ENCODE measurements around the gene KIFAP3. TPM values are rescaled to one million over a fixed set of nuclear protein-coding genes. Genes with fewer than 3 reads are reported as not detected.
"Not testable (repeated sequence)": the region's sequence is repeated elsewhere in the genome, so short reads cannot be mapped to it uniquely, and the experiment has no call there.

Gene KIFAP3
- total RNA-seq, 1 donor from 2014 or later = 21.1 TPM

DNA sequence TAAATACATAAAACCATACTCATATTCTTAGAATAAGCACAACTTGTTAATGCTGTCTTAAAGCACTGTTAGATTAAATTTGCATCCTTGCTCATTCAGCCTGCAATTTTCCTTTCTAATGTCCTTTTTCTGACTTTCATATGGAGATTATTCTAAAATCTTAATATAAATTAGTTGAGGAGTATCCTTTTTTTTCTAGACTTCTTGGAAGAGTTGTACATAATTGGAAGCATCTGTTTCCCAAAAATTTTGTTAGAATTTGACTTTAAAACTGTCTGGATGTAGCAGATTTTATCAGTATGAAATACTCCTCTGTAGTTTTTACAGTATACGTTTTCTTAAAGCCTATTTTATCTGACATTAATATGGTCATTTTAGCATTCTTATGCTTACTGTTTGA lies 9.7 kb downstream of the KIFAP3 start:
- no peak for DNase-seq (ENCODE audit: extremely low read depth, low read depth, low spot score)

DNA sequence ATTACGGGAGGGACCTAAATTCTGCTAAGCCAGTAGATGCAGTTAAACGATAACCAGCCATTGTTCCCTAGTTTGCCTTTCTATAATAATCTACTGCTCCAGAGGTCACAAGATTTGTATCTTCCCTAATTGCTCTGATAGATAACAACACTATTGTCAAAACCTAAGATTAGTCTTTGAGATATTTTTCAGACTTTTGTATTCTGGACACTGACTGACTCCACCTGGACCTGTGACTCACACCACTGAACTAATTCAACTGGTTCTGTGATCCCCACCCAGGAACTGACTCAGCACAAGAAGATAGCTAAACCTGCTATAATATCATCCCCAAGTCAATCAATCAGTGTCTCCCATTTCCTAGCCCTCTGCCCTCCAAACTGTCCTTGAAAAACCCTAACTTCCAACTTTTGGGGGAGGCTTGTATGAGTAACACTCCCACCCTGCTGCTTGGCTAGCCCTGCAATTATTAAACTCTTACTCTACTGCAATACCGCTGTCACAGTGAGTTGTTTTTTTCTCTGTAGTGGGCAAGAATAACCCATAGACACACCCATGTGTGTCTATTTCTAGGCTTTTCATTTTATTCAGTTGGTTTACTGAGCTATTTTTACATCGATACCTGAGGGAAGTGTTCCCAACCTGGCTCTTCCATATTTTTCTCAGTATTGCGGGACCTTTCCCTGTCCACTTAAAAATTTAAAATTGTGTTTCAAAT lies 11.2 kb downstream of the KIFAP3 start:
- DNase-seq (ENCODE audit: extremely low read depth, low read depth, low spot score) = no peak

DNA sequence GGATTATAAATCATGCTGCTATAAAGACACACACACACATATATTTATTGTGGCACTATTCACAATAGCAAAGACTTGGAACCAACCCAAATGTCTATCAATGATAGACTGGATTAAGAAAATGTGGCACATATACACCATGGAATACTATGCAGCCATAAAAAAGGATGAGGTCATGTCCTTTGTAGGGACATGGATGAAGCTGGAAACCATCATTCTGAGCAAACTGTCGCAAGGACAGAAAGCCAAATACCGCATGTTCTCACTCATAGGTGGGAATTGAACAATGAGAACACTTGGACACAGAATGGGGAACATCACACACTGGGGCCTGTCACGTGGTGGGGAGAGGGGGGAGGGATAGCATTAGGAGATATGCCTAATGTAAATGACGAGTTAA lies 12.8 kb downstream of the KIFAP3 start:
- not testable (repeated sequence) for DNase-seq (ENCODE audit: extremely low read depth, low read depth, low spot score)

DNA sequence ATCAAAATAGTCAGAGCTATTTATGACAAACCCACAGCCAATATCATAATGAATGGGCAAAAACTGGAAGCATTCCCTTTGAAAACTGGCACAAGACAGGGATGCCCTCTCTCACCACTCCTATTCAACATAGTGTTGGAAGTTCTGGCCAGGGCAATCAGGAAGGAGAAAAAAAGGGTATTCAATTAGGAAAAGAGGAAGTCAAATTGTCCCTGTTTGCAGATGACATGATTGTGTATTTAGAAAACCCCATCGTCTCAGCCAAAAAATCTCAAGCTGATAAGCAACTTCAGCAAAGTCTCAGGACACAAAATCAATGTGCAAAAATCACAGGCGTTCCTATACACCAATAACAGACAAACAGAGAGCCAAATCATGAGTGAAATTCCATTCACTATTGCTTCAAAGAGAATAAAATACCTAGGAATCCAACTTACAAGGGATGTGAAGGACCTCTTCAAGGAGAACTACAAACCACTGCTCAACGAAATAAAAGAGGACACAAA lies 14.4 kb downstream of the KIFAP3 start:
- not testable (repeated sequence) for DNase-seq (ENCODE audit: extremely low read depth, low read depth, low spot score)

DNA sequence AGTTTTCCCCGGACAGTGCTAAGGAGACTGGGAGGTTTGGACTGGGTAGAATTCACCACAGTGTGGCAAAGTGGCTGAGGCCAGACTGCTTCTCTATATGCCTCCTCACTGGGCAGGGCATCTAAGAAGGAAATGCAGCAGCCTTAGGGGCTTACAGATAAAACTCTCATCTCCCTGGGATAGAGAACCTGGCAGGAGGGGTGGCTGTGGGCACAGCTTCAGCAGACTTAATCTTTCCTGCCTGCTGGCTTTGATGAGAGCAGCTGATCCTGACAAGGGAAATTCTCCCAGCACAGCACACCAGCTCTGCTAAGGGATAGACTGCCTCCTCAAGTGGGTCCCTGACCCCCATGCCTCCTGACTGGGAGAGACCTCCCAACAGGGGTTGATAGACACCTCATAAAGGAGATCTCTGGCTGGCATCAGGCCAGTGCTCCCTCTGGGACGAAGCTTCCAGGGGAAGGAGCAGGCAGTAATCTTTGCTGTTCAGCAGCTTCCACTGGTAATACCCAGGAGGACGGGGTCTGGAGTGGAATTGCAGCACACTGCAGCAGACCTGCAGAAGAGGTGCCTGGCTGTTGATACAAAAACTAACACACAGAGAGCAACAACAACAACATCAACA lies 25.2 kb downstream of the KIFAP3 start:
- no peak for DNase-seq (ENCODE audit: extremely low read depth, low read depth, low spot score)

DNA sequence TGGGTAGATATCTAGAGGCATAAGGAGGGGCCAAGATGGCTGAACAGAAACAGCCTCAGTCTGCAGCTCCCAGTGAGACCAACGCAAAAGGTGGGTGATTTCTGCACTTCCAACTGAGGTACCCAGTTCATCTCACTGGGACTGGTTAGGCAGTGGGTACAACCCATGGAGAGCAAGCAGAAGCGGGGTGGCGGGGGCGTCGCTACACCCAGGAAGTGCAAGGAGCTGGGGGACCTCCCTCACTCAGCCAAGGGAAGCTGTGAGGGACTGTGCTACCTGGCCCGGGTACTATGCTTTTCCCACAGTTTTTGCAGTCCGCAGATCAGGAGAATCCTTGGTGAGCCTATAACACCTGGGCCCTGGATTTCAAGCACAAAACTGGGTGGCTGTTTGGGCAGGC lies 26.0 kb downstream of the KIFAP3 start:
- no peak for DNase-seq (ENCODE audit: extremely low read depth, low read depth, low spot score)

DNA sequence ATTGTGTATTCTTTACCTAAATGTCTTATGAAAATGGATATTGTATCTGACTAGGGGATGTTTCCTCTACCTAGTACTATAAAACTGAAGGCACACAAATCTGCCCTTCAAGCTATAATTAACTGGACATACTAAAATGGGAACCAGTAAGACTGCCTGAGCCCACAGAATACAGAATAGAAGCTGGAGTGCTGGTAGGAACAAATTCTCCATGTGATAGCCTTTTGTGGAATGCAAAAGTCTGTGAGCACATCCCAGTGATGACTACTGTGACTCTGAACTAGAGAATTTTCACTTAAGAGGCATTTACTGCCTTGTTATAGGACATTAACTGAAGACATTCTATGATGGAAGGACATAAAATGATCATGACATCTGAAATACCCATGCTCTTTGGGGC lies 30.3 kb downstream of the KIFAP3 start:
- DNase-seq (ENCODE audit: extremely low read depth, low read depth, low spot score) = no peak

DNA sequence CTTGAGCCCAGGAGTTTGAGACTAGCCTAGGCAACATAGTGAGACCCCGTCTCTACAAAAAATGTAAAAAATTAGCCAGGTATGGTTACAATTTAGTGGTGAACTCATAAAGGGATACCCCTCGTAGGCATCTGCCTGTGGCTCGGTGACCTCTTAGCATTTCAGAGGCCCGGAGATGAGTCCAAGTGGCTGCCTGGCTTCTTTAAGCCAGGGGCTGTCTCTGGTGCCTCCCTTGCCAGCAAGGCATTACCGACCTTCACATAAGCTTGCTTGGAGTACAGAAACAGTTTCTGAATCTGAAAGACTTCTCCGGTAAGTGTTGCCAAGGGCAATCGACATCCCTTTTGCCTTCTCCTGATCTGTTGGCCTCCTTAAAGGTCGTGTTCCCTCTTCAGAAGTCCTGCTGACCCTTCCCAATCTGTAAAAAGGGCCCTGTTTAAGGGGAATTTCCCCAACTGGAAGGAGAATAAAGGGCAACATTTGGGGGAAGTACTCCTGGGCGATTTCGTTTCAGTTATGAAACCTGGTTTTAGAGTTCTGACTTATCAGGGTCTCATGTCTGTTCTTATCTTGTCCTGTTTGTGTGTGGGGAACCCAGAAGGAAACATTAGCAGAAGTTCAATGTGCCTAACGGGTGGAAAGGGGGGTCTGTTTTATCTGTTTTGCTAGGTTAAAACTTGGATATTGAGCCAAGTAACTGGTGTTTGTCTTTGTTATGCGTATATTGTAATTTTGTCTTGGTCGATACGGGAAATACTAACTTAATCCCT lies 32.9 kb downstream of the KIFAP3 start:
- DNase-seq (ENCODE audit: extremely low read depth, low read depth, low spot score) = no peak

- no peak for DNase-seq (ENCODE audit: extremely low read depth, low read depth, low spot score)
Measured at GRCh38 chr1:170032531-170033280, 41.8 kb downstream of the KIFAP3 start.

DNA sequence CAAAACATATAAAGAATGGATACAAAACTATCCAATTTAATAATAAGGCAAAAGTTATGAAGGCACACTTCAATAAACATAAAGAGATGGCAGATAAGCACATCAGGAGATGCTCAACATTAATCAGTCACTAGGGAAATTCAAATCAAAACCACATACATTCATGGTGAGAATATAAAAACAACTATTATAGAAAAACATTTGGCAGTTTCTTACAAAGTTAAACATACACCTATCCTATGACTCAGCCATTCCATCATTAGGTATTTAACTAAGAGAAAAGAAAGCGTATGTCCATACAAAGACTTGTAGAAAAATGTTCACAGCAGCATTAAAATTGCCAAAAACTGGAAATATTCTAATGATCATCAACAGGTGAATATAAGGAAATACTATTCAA lies 44.3 kb downstream of the KIFAP3 start:
- no peak for DNase-seq (ENCODE audit: extremely low read depth, low read depth, low spot score)

- no peak for DNase-seq (ENCODE audit: extremely low read depth, low read depth, low spot score)
Measured at GRCh38 chr1:170027760-170028159, 46.7 kb downstream of the KIFAP3 start.

- DNase-seq (ENCODE audit: extremely low read depth, low read depth, low spot score) = no peak
Measured at GRCh38 chr1:170020859-170021258, 53.6 kb downstream of the KIFAP3 start.

- no peak for DNase-seq (ENCODE audit: extremely low read depth, low read depth, low spot score)
Measured at GRCh38 chr1:170017478-170017877, 57.0 kb downstream of the KIFAP3 start.

GRCh38 chr1:170012920-170013319 lies 61.6 kb downstream of the KIFAP3 start:
- DNase-seq (ENCODE audit: extremely low read depth, low read depth, low spot score) = no peak

DNA sequence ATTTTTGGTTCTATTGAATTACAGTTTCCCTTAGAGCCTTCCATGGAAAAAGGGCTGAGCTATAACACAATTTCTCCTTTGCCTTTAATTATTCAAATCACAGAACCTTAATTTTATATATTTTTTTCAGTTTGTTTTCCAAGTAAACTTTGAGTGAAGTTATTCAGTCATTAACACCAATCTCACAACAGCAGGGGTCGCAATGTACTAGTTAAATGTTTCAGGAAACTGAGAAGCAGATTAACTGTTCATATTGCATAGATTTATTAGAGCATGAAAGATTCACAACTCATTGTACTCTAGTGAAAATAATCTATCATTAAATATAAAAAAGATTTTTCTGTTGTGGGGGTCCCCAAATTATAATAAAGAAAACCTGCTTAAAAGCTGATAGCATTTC lies 64.1 kb downstream of the KIFAP3 start:
- DNase-seq (ENCODE audit: extremely low read depth, low read depth, low spot score) = no peak

DNA sequence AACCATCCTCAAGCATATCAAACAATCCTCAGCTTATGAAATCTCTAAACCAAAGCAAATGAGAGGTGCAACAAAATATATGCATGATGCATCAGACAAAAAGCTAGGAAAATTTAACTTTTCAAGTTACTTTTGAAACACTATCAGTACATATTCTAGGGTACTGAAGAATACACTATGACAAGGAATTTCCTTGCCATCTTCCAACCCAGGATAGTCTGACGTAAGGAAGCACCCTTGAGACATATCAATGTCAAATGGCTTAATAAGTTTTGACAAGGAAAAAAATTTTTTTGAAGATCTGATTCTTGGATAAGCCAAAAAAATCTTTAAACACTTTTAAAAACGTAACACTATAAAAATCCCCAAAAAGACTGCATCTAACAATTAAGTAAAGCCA lies 64.9 kb downstream of the KIFAP3 start:
- DNase-seq (ENCODE audit: extremely low read depth, low read depth, low spot score) = no peak

DNA sequence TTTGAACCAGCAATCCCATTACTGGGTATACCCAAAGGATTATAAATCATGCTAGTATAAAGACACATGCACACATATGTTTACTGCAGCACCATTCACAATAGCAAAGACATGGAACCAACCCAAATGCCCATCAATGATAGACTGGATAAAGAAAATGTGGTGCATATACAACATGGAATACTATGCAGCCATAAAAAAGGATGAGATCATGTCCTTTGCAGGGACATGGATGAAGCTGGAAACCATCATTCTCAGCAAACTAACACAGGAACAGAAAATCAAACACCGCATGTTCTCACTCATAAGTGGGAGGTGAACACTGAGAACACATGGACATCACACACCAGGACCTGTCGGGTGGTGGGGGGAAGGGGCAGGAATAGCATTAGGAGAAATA lies 65.8 kb downstream of the KIFAP3 start:
- not testable (repeated sequence) for DNase-seq (ENCODE audit: extremely low read depth, low read depth, low spot score)

DNA sequence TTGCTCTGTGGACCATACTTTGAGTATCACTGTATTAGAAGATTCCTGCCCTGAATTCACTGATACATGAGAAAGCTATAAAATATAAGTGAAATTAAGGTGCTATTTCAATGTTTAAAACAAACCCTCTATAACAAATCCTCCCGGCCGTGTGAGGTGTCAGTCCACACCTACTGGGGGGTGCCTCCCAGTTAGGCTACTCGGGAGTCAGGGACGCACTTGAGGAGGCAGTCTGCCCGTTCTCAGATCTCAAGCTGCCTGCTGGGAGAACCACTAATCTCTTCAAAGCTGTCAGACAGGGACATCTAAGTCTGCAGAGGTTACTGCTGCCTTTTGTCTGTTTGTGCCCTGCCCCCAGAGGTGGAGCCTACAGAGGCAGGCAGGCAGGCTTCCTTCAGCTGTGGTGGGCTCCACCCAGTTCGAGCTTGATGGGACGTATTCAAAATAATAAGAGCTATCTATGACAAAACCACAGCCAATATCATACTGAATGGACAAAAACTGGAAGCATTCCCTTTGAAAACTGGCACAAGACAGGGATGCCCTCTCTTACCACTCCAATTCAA lies 71.1 kb downstream of the KIFAP3 start:
- DNase-seq (ENCODE audit: extremely low read depth, low read depth, low spot score) = not testable (repeated sequence)

DNA sequence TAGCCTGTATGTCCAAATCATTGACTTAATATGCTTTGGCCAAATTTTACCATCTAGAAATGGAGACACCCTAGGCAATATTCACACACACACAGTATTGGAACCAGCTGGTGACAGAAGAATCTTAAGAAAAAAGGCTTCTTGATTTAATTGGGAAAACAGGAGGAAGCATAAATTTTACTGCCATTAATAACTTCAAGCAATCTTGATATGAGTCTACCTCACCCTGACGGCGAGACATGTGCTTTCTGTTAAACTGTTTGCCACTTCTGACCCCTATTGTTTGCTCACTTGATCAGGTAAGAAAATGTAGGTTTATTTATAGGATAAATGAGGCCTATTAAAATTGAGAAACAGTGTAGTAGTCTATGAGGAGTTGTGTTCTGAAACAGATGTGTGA lies 73.2 kb downstream of the KIFAP3 start:
- DNase-seq (ENCODE audit: extremely low read depth, low read depth, low spot score) = no peak

- no peak for DNase-seq (ENCODE audit: extremely low read depth, low read depth, low spot score)
Measured at GRCh38 chr1:169999761-170000160, 74.7 kb downstream of the KIFAP3 start.

DNA sequence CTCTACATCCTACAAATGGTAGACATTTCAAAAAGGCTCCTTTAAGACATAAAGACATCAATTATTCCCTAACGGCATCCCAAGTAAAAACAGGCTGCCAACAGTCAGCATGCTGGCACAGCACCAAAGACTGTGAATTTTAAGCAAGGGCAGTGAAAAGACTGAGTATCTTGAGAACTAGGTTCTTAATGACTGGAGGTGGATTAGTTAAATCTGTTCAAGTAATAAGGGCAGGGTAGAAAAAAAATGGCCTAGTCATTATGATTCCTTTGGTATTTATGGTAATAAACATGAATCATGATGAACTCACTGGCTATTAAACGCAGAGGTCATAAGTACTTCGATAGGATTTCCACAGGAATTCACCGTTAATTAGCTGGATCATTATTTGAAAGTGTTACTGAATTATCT lies 75.2 kb downstream of the KIFAP3 start:
- no peak for DNase-seq (ENCODE audit: extremely low read depth, low read depth, low spot score)

Data from glomerular endothelial cell (primary cell).